CMK (cell line): ENCODE measurements around the gene KMT2B.
A peak's percentile ranks its signal among the peaks of the same experiment; 100 is the strongest.
"Not testable (repeated sequence)": the region's sequence is repeated elsewhere in the genome, so short reads cannot be mapped to it uniquely, and the experiment has no call there.

Experiments used
- DNase-seq: peaks from one replicate; pipeline ENCODE4 v3.0.0-alpha.2; 2010; ENCODE audit warnings: low read depth

Gene KMT2B

GRCh38 chr19:35757231-35757748 is 39.5 kb downstream of the KMT2B start:
- no peak for DNase-seq

- peak; percentile 98 for DNase-seq
These were observed 40.2 kb downstream of the KMT2B start, which contains the start of gene PROSER3 for GRCh38 chr19:35757749-35758608. Gene PROSER3 (plus strand): TSS chr19:35758176. CDS start chr19:35758216, 40 bp downstream.

GRCh38 chr19:35759697-35760096 is 41.9 kb downstream of the KMT2B start:
- no peak for DNase-seq

- DNase-seq = no peak
These were observed 43.0 kb downstream of the KMT2B start for GRCh38 chr19:35760711-35761349.

- DNase-seq = no peak
These were observed 46.9 kb downstream of the KMT2B start for GRCh38 chr19:35764432-35765315.

GRCh38 chr19:35766571-35767104 is 48.8 kb downstream of the KMT2B start:
- no peak for DNase-seq

GRCh38 chr19:35767288-35768081 is 49.7 kb downstream of the KMT2B start:
- DNase-seq = no peak

- DNase-seq = no peak
These were observed 50.2 kb downstream of the KMT2B start for GRCh38 chr19:35768082-35768421.

GRCh38 chr19:35772362-35772761 is 54.6 kb downstream of the KMT2B start:
- DNase-seq = not testable (repeated sequence)

- no peak for DNase-seq
These were observed 55.4 kb downstream of the KMT2B start for GRCh38 chr19:35773020-35773806.

- no peak for DNase-seq
These were observed 56.7 kb downstream of the KMT2B start for GRCh38 chr19:35774274-35775045.

- no peak for DNase-seq
These were observed 57.2 kb downstream of the KMT2B start for GRCh38 chr19:35775046-35775297.

GRCh38 chr19:35775298-35776101 is 57.7 kb downstream of the KMT2B start, which contains the start of gene ARHGAP33:
Gene ARHGAP33 (plus strand): TSS chr19:35775564. CDS start chr19:35775659, 95 bp downstream.
- DNase-seq = peak; percentile 90

GRCh38 chr19:35776102-35776788 is 58.4 kb downstream of the KMT2B start:
- DNase-seq = no peak

GRCh38 chr19:35777086-35777841 is 59.5 kb downstream of the KMT2B start:
- DNase-seq = no peak

GRCh38 chr19:35777961-35778360 is 60.2 kb downstream of the KMT2B start:
- DNase-seq = no peak

- no peak for DNase-seq
These were observed 61.2 kb downstream of the KMT2B start for GRCh38 chr19:35779033-35779432.
